RWPE2 (cell line): ENCODE results near the gene ASB16.

Experiments
- ATAC-seq: fragments of 200-7000 bp; cut with Tn5 transposase; 3 replicates; pipeline ENCODE4 v1.9.1; 2021; ENCODE audit warnings: low read depth
- DNase-seq: peaks from one replicate; pipeline ENCODE4 v3.0.0-alpha.2; 2020; ENCODE audit warnings: low spot score
- H3K27ac ChIP-seq: fragments of 450-650 bp; 2 replicates; pipeline ENCODE4 v1.5.1; 2017; ENCODE audit warnings: mild to moderate bottlenecking; ENCODE audit not compliant: poor library complexity, severe bottlenecking
- H3K27me3 ChIP-seq: fragments of 250-450 bp; sonication (Bioruptor Pico); 2 replicates; pipeline ENCODE4 v1.5.1; 2021; ENCODE audit warnings: mild to moderate bottlenecking, moderate library complexity; ENCODE audit not compliant: insufficient read depth, poor library complexity, severe bottlenecking
- H3K36me3 ChIP-seq: fragments of 250-450 bp; sonication (Bioruptor Pico); 2 replicates; pipeline ENCODE4 v1.5.1; 2020; ENCODE audit warnings: low read depth, mild to moderate bottlenecking, moderate library complexity
- H3K4me1 ChIP-seq: fragments of 250-450 bp; sonication (Bioruptor Pico); 2 replicates; pipeline ENCODE4 v1.5.1; 2021; ENCODE audit warnings: mild to moderate bottlenecking, moderate library complexity; ENCODE audit not compliant: insufficient read depth, poor library complexity, severe bottlenecking
- H3K4me3 ChIP-seq: fragments of 250-450 bp; sonication (Bioruptor Pico); 2 replicates; pipeline ENCODE4 v1.5.1; 2021; ENCODE audit warnings: mild to moderate bottlenecking, moderate library complexity; ENCODE audit not compliant: severe bottlenecking
- H3K9me3 ChIP-seq: fragments of 250-450 bp; sonication (Bioruptor Pico); 2 replicates; pipeline ENCODE4 v1.5.1; 2021; ENCODE audit warnings: mild to moderate bottlenecking, moderate library complexity; ENCODE audit not compliant: severe bottlenecking
- CTCF ChIP-seq: fragments of 450-650 bp; IDR thresholded peaks from one replicate; pipeline ENCODE4 v1.5.1; 2017; ENCODE audit warnings: mild to moderate bottlenecking, moderate library complexity; ENCODE audit not compliant: poor library complexity, severe bottlenecking

Gene ASB16

GRCh38 chr17:44210342-44211192 lies 40.1 kb downstream of the ASB16 start:
- peak overlapping the region; percentile 58 for H3K27ac ChIP-seq
- H3K4me1 ChIP-seq, result peaks cover 22% of the 10 kb centered on the region
- H3K4me3 ChIP-seq, result no peak overlapping the region
- no peaks in the 10 kb centered on the region for H3K9me3 ChIP-seq
- peak; percentile 93 for TF ChIP-seq CTCF
- H3K27me3 ChIP-seq, result no peaks in the 10 kb centered on the region
- DNase-seq (no peak), ATAC-seq (peak; percentile 55)
- peaks cover 56% of the 10 kb centered on the region for H3K36me3 ChIP-seq

GRCh38 chr17:44211281-44212265 lies 41.1 kb downstream of the ASB16 start:
- Histone ChIP-seq H3K36me3 (peaks cover 66% of the 10 kb centered on the region), H3K4me1 (peaks cover 22% of the 10 kb centered on the region), H3K27ac (no peak overlapping the region), H3K27me3 (no peaks in the 10 kb centered on the region), H3K9me3 (no peaks in the 10 kb centered on the region), H3K4me3 (no peak overlapping the region)
- DNase-seq (no peak), ATAC-seq (no peak)
- TF ChIP-seq CTCF, result no peak

GRCh38 chr17:44212507-44213402 lies 42.3 kb downstream of the ASB16 start:
- Histone ChIP-seq H3K27ac (no peak overlapping the region), H3K9me3 (no peaks in the 10 kb centered on the region), H3K27me3 (no peaks in the 10 kb centered on the region), H3K4me3 (no peak overlapping the region), H3K4me1 (peaks cover 22% of the 10 kb centered on the region), H3K36me3 (peaks cover 67% of the 10 kb centered on the region)
- DNase-seq (no peak), ATAC-seq (no peak)
- no peak for TF ChIP-seq CTCF

- Histone ChIP-seq H3K9me3 (no peaks in the 10 kb centered on the region), H3K4me1 (peaks cover 16% of the 10 kb centered on the region), H3K36me3 (peaks cover 61% of the 10 kb centered on the region), H3K27ac (no peak overlapping the region), H3K4me3 (no peak overlapping the region), H3K27me3 (no peaks in the 10 kb centered on the region)
- DNase-seq (no peak), ATAC-seq (no peak)
- no peak for TF ChIP-seq CTCF
Observed at GRCh38 chr17:44213403-44214229, 43.1 kb downstream of the ASB16 start.
